Psoas muscle (tissue), 8 donors: ENCODE results near the gene PRTG. TPM values are rescaled to one million over a fixed set of nuclear protein-coding genes. Genes with fewer than 3 reads are reported as not detected.
"Not testable (repeated sequence)": the region's sequence is repeated elsewhere in the genome, so short reads cannot be mapped to it uniquely, and the experiment has no call there.

Experiments used
- ATAC-seq, 4 donors: fragments of 200-7000 bp; cut with Tn5 transposase; one replicate each; pipeline ENCODE4 v1.9.1; 2020; ENCODE audit warnings: moderate library complexity in 3 of 4, mild to moderate bottlenecking in 2 of 4
- DNase-seq, 2 donors: peaks; one replicate each; pipeline ENCODE4 v3.0.0-alpha.2; 2020
- H3K27ac ChIP-seq: fragments of 200-600 bp; one replicate; pipeline ENCODE4 v1.8.0; 2022
- H3K27me3 ChIP-seq, 3 donors: fragments of 200-600 bp in 1 of 3; one replicate each; pipeline versions ENCODE4 v1.6.1 to v1.8.0; 2013 to 2022; ENCODE audit warnings: low read length in 2 of 3, mild to moderate bottlenecking in 2 of 3, moderate library complexity in 1 of 3; ENCODE audit not compliant: insufficient read depth in 3 of 3
- H3K36me3 ChIP-seq, 2 donors: fragments of 200-600 bp in 1 of 2; one replicate each; pipeline versions ENCODE4 v1.6.1 to v1.8.0; 2013 to 2022; ENCODE audit warnings: low read depth in 1 of 2, mild to moderate bottlenecking in 1 of 2, moderate library complexity in 1 of 2; ENCODE audit not compliant: insufficient read depth in 1 of 2
- H3K4me1 ChIP-seq: fragments of 200-600 bp; one replicate; pipeline ENCODE4 v1.8.0; 2022
- H3K4me3 ChIP-seq: fragments of 200-600 bp; one replicate; pipeline ENCODE4 v1.8.0; 2022; ENCODE audit warnings: mild to moderate bottlenecking
- H3K9me3 ChIP-seq: fragments of 200-600 bp; one replicate; pipeline ENCODE4 v1.8.0; 2022
- CTCF ChIP-seq: fragments of 200-600 bp; IDR thresholded peaks from one replicate; pipeline ENCODE4 v1.8.0; 2022; ENCODE audit warnings: antibody characterized with exemption
- WGBS, 3 donors: extraction: QIAGEN DNeasy Blood & Tissue Kit; methylation state at CpG; one replicate each; pipeline versions ENCODE4 v1.1.6 to v1.1.7; 2013; 5-methylcytosine and 5-hydroxymethylcytosine counted together
- intact Hi-C, 2 donors: fragments of 100-400 bp; cut with DNase I; formaldehyde crosslinking; loops; one replicate each; pipeline versions ENCODE4 v1.11.0 to v1.14.2; 2022
- polyA plus RNA-seq, 3 donors: library from polyadenylated mRNA; stranded (reverse); fragments of 200-250 nt; gene quantifications; one replicate each; pipeline ENCODE4 v1.2.3, GENCODE V29; 2013
- total RNA-seq, 4 donors: library from RNA; stranded (reverse); fragmentation: NEBNext Ultra II Directional in 2 of 4; extraction: Animal tissue kit (Norgen Biotek cat#: 25700) in 2 of 4; gene quantifications; one replicate each; pipeline versions ENCODE4 v1.2.1 to v1.2.4, GENCODE V29; 2021 to 2023
- donor health status: healthy with polysubstance abuse.
- donor health status: DM: no; HTN: no; CAD: no; lungs with moderate emphysema.
- donor health status: Bipolar disorder and iron deficiency.
- donor health status: healthy.
- donor health status: DM: yes; HTN: yes; CAD: no.
- donor health status: DM: no; HTN: no; CAD: no.
- donor health status: DM: no; HTN: no; CAD: no.
- donor health status: DM: yes; HTN: yes; CAD: no.

The PRTG gene
- total and polyA plus RNA-seq, 7 donors: 0.15 to 1.1 (median 0.46) TPM

DNA sequence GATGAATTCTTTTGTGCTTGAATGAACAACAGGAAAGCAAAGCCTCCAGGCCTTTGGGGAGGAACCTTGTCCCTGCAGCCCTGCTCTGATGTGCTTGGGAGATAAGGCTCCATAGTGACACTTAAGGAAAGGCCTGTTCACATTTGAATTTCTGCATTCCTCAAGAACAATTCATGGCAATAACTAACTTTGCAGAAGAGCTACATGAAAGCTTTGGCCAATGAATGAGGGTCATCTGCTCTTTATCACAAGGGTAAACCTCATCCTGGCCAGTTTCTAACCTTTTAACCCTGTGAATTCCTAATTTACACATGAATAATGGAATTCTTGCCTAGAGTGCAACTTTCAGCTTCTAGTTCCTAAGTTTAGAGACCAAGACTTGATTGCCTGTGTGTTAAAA, 5.6 kb downstream of the PRTG start:
- Histone ChIP-seq H3K9me3 (no peaks in the 10 kb centered on the region), H3K36me3 (no peaks in the 10 kb centered on the region), H3K27me3 (peaks cover 0 to 17% (median 0%) of the 10 kb centered on the region in 3 donors), H3K27ac (no peak overlapping the region), H3K4me3 (no peak overlapping the region), H3K4me1 (no peaks in the 10 kb centered on the region)
- no peak for DNase-seq
- no peak for ATAC-seq
- intact Hi-C loops: no loop called here
- no peak for TF ChIP-seq CTCF

DNA sequence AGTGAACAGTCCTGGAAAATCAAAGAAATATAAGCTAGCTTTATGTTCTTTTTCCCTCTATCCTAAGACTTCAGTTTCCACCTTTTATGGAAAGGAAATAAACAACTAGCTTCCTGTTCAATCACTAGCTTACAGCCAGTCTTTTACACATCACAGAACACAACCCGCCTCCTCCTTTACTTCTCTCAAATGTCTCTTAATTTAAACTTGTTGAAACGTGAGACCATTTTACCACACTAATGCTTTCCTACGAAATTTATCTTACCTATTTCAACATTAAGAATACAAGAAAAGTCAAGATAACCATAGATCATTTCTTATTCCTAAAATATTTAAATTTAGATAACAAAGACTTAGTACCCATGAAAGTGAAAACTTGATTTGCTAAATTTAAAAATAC, 6.2 kb downstream of the PRTG start:
- H3K4me1 ChIP-seq: no peaks in the 10 kb centered on the region
- H3K4me3 ChIP-seq: no peak overlapping the region
- no peak overlapping the region for H3K27ac ChIP-seq
- ATAC-seq: no peak
- 67 to 76% (median 72%) methylated on average over 3 of the region's 3 CpGs for WGBS, 3 donors
- TF ChIP-seq CTCF: no peak
- H3K27me3 ChIP-seq: peaks cover 0 to 13% (median 0%) of the 10 kb centered on the region in 3 donors
- DNase-seq: no peak
- intact Hi-C loops: no loop called here
- no peaks in the 10 kb centered on the region for H3K9me3 ChIP-seq
- H3K36me3 ChIP-seq: no peaks in the 10 kb centered on the region

- TF ChIP-seq CTCF: no peak
- ATAC-seq: no peak
Measured at GRCh38 chr15:55734641-55735040, 8.3 kb downstream of the PRTG start.

DNA sequence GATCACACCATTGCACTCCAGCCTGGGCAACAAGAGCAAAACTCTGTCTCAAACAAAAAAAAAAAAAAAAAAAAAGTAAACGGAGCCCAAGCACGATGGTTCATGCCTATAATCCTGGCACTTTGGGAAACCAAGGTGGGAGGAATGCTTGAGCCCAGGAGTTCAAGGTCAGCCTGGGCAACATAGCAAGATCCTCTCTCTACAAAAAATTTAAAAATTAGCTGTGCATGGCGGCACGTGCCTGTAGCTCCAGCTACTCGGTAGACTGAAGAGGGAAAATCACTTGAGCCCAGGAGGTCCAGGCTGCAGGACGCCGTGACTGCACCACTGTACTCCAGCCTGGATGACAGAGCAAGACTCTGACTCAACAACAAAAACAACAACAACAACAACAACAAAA, 9.5 kb downstream of the PRTG start:
- intact Hi-C loops, H3K4me1 ChIP-seq, H3K36me3 ChIP-seq, DNase-seq, H3K27me3 ChIP-seq, ATAC-seq, H3K9me3 ChIP-seq, H3K27ac ChIP-seq, H3K4me3 ChIP-seq: not testable (repeated sequence)
- 90 to 97% (median 95%) methylated on average over 7 of the region's 7 CpGs for WGBS, 3 donors

More at GRCh38 chr15:55734641-55735040, 8.3 kb downstream of the PRTG start:
- Histone ChIP-seq H3K4me1 (no peaks in the 10 kb centered on the region), H3K9me3 (no peaks in the 10 kb centered on the region), H3K27me3 (peaks cover 0 to 2% (median 0%) of the 10 kb centered on the region in 3 donors), H3K27ac (no peak overlapping the region), H3K36me3 (no peaks in the 10 kb centered on the region), H3K4me3 (no peak overlapping the region)
- intact Hi-C loops: no loop called here
- no peak for DNase-seq
- 77 to 79% (median 78%) methylated on average over 2 of the region's 2 CpGs for WGBS, 3 donors

DNA sequence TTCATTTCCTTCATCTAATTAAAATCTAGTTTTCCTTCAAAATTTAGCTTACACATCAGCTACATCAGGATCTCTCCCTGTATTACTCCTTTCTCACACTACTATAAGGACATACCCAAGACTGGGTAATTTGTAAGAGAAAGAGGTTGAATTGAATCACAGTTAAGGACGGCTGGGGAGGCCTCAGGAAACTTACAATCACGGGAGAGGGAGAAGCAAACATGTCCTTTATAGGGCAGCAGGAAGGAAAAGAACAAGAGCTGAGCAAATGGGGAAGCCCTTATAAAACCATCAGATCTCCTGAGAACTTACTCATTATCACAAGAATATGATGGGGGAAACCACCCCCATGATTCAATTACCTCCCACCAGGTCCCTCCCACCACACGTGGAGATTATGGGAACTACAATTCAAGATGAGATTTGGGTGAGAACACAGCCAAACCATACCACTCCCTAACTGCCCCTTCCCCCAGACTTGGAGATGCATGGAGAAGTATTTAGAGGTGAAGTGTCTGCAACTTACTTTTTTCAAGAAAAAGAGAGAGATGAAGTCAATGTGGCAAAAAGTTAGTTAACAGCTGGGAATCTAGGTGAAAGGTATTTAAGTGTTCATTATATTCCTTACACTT, 21.3 kb downstream of the PRTG start:
- Histone ChIP-seq H3K27me3 (no peaks in the 10 kb centered on the region), H3K4me3 (no peak overlapping the region), H3K27ac (no peak overlapping the region), H3K4me1 (no peaks in the 10 kb centered on the region), H3K9me3 (no peaks in the 10 kb centered on the region), H3K36me3 (no peaks in the 10 kb centered on the region)
- TF ChIP-seq CTCF: no peak
- ATAC-seq (no peak), DNase-seq (no peak)
- intact Hi-C loops: no loop called here
- WGBS, 3 donors: 28 to 47% (median 38%) methylated on average over 3 of the region's 3 CpGs
